GM19467 (cell line): ENCODE data around the gene CCDC34.

Experiments used
- ATAC-seq: cut with Tn5 transposase; IDR thresholded peaks from one replicate; pipeline ENCODE4 v1.9.1; 2021; ENCODE audit warnings: mild to moderate bottlenecking, moderate library complexity; ENCODE audit not compliant: unreplicated experiment

The CCDC34 gene, protein sequence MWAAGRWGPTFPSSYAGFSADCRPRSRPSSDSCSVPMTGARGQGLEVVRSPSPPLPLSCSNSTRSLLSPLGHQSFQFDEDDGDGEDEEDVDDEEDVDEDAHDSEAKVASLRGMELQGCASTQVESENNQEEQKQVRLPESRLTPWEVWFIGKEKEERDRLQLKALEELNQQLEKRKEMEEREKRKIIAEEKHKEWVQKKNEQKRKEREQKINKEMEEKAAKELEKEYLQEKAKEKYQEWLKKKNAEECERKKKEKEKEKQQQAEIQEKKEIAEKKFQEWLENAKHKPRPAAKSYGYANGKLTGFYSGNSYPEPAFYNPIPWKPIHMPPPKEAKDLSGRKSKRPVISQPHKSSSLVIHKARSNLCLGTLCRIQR

DNA sequence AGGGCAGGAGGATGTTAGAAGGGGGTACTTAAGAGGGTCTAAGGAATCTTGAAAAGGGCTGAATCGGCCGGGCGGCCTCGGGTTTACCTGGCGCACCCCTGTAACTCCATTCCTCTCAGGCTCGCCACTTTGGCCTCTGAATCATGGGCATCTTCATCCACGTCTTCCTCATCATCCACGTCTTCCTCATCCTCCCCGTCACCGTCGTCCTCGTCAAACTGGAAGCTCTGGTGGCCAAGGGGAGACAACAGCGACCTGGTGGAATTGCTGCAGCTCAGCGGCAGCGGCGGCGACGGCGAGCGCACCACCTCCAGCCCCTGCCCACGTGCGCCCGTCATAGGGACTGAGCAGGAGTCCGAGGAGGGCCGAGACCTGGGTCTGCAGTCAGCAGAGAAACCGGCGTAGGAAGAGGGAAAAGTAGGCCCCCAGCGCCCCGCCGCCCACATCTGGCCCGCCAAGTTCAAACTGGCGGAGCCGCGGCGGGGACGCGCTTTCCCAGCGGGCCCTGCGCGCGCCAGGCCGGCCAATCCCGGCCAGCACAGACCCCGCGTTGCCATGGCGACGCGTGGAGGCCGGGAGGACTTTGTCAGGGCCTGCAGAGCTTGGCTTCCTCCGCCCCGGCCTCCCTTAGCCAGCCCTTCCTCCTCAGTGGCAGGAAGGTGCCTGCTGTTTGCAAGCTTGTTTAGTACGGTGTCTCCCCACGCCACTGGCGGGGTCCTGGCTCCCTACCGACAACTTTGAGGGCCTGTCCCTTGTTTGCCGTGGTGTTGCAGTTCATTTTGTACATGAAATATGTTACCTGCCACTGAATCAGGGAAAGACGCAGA lies at the start of gene CCDC34:
TSS of gene CCDC34 (minus strand) at position 467 of the 827 bp plus-strand sequence. CDS start at position 446, 21 bp downstream.
- ATAC-seq = peak; percentile 100

DNA sequence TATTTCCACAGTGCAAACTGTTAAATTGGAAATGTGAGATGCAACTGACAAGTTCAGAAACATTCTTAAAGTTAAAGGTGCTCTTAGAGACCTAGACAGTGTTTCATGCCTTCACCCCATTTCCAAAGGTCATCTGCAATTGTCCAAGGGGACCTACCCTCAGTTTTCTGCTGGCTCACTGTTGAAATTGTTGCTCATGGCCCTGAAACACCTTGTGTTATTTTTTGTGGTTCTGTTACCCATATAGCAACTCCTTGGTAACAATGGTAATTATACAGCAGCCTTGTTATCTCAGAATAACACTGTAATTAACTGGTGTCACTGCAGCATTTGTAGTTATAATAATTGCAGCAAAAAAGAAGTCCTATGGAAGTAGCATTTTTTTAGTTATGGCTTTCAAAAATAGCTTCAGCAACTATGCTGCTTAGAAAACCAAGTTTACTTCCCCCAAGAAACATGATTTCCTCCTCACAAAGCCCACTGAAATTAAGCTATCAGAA lies 49.2 kb upstream of the CCDC34 start:
- ATAC-seq = no peak

DNA sequence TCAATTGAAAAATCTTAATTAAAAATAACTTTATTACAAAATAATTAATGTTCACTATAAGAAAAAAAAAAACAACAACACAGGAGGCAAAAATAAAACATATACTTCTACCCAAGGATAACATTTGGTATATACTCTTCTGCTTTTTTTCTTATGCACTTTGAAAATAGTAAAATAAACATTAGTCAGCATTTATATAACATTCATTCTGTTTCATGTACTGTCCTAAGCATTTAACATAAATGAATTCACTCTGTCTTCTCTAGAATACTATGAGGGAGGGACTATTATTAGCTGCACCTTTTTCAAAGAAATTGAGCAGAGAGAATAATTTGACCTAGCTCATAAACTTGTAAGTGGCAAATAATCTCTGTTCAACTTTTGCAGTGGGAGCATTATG lies 48.3 kb upstream of the CCDC34 start:
- ATAC-seq = no peak

DNA sequence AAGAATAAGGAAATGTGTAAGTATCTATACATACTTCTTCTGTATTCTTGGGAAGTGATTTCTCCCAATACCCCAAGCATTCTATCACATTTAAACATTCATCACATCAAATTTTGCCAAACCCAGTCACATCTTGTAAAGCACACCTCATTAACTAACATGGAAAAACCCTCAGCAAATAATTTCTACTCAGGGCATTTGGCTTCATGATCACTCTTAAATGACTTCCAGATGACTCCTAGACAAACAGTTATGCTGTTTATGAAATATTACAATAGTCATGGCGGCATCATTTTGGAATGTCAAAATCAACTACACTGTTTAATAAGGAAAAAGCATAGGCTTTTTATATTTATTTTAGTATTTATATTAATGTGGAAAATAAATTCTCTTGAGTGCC lies 47.3 kb upstream of the CCDC34 start:
- no peak for ATAC-seq

DNA sequence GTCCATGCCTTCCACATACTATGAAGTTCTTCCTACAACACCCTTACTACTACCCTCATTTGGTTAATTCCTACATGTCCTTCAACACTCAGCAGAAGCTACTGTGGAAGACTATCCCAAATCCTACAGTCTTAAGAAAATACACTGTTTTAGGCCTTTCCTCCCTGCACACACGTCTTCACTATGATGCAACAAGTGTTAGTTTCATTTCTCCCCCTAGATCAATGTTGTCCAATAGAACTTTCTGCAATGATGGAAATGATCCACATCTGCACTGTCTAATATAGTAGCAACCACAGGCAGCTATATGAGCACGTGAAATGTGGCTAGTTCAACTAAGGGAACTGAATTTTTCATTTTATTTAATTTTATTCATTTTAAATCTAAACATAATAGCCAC lies 46.7 kb upstream of the CCDC34 start:
- no peak for ATAC-seq

DNA sequence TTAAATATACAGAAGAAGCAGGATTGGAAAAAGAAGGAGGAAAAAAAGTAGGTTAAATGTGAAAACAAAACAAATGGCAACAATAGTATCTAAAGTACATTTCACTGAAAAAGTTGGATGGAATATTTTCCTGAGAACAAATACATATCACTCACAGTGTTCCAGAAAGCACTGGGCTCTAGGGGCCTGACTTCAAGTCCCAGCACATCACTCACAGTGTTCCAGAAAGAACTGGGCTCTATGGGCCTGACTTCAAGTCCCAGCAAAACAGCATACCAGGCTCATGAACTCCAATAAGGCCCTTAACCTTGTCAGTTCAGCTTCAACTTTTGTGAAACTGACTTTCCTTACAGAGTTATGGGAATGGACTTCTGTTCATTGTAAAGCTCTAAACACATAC lies 46.0 kb upstream of the CCDC34 start:
- ATAC-seq = no peak

DNA sequence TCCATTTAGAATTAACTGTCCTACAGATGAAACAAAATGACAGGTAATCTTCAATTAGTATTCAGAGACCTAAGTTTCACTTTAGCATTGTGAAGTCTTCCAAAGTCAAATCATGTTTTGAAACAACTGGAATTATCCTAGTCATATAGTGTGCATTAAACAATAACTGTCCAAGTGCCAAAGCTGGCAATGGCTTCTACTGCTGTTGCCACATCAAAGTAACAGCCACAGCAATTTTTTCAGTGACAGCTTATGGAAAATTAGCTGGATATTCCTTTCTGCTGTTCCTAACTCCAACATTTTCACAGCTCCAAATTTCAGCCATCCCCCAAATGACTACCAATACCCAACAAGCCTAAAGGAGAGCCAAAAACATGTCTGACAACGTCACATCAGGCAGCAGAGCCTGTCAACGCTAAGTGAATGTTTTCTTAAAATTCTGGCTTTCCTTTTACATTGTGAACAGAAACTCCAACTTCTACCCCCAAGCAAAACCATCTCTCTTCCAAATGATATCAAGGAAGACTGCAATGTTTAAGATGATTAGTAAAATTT lies 45.3 kb upstream of the CCDC34 start:
- no peak for ATAC-seq

DNA sequence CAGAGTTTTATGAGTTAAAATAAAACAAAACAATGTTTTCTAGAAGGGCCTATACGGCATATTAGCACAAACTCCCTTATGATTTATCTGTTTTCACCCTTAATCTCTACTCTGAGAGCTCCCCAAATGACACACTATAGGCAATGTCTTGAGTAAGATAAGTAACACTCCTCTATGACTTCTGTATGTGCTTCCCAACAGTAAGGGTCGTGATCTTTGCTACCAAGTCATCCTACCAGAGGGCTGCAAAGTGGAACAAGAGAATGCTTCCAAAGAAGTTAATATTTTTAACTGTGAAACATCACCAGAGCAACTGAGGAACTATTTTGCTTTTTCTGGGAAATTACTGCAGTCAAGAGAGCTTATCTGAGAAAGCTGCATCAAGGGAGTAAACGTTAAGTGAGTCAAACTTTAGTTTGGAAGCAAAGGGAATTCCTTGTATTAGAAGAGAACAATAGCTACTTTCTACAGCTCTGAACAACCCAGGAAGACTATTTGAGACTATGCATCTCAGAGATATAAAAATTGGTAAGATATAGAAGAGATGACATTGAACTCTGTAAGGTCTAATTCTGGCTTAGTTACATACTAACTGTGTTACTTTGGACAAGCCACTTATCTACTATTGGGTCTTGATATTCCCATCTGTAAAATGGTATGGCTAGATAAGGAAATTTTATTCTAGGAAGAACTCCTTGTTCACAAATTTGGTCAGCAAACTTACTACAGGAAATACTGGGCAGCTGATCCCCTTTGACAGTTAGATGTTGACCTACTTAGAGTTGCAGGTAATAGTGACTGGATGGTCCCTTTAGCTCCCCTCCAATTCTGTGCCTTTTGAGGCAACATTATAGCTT lies 43.7 kb upstream of the CCDC34 start:
- no peak for ATAC-seq

DNA sequence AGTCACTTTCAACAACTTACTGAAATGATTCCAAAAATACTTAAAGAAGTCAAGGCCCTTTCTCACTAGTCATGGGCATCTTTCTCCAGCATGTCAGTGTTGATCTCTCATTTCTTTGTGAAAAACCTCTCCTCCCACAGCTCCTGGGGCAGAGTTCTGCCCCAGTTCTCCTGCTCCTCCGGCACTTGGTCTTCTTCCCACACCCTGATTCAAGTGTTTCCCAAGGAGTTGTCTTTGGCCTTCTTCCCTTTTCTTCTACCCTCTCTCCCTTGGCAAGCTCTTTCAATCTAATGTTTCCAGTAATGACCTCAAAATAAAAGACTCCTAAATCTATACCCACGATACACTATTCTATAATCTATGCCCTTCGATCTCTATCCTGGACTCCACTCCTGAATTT lies 42.1 kb upstream of the CCDC34 start:
- ATAC-seq = no peak

DNA sequence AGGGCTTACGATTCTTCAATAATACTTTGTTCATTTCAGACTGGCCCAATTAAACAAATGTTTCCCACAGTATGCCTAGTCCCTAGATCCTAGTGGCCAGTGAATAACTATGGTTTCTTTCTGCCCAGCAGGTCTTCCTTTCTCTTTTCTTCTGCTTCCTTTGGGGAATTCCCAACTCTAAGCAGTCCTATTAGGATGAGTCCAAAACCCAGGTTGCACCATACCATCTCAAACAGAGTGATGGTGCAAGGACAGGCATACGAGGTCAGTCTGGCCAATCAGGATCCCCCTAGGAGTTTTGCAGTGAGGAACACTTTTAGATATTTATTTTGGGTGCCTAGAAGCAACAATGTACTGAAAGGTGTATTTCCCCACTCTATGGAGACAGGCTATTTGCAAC lies 41.4 kb upstream of the CCDC34 start:
- ATAC-seq = no peak

DNA sequence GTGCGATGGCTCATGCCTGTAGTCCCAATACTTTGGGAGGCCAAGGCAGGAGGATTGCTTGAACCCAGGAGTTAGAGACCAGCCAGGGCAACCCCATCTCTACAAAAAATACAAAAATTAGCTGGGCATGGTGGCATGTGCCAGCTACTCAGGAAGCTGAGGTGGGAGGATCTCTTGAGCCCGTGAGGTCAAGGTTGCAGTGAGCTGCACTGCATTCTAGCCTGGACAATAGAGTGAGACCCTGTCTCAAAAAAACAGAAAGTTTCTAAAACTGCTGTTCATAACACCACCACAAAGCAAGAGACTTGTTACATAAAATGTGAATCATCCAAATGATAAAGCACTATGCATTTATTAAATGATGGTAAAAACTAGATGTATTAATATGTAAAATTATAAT lies 40.2 kb upstream of the CCDC34 start:
- ATAC-seq = no peak

DNA sequence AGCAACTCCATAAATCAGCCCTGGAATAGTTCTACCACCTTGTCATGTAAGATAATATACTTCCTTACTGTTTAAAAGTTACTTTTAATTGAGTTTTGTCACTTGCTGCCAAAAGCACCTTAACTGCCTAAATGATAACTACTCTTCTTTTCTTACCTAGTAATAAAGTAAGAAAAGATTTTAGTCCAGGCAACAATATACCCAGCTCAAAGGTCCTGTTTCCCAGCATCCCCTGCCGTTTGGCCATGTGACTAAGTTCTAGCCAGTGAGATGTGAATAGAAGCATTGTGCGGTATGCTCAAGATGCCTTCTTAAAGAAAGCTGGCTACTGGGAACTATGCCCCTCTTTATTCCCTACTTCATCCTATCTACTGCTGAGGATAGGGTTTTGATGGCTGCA lies 39.4 kb upstream of the CCDC34 start:
- ATAC-seq = no peak

DNA sequence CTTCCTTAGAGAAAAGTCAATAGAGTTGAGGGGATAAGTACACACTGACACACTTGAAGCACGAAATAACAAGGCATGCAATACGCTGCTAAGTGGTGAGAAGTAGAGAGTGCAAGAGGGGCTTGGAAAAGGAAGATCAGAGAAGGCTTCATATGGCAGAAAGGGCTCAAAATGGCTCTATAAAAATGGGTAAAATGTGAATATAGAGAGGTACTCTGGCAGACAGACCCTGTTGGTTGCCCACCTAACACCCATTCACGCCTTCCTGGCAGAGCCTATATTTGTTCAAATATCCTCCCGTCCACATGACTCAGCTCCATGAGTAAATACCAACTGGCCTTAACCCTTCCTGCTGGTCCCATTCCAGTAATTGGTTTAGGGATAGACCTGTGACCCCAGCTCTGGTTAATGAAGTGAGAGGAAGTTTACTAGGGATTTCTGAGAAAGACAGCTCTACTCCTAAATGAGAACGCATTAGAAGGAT lies 38.9 kb upstream of the CCDC34 start:
- ATAC-seq = no peak

DNA sequence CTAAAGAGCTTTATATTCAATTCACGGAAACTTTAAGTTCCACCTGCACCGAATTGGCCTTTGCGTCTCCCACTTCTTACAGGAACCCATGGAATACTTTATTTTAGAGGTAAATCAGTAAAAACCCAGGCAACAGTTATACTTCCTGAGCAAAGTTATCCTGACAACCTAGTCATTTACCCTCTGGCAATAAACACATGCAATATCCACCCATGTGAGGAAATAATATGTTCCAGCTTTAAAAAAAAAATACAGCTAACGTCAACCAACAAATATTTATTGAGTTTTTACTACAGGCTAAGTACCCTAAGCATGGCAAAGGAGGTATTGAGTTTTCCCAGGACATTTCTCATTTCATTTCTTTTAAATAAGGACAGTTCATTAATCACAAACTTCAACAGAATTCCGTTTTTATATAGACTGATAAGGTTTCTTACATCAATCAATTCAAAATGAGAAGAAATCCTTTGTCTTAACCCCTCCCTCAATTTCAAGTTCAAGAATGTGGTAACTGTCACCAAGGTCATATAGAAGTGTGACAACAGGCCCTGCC lies 38.3 kb upstream of the CCDC34 start:
- ATAC-seq = no peak

DNA sequence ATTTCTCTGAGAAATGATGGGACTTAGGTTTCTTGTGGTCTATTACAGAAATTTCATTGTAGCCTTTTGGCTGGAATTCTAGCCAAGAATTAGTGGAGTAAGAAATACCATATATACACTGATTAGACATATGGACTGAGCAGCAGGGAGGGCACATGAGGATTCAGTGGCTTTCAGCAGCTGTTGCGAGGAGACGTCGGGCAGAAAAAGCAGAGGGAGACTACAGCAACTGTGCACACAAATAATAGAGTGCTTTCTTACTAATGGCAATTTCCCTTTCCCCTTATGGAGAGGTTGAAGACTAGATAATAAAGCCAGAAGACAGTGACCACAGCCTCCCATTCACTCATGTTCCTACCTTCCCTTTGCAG lies 35.4 kb upstream of the CCDC34 start:
- no peak for ATAC-seq

DNA sequence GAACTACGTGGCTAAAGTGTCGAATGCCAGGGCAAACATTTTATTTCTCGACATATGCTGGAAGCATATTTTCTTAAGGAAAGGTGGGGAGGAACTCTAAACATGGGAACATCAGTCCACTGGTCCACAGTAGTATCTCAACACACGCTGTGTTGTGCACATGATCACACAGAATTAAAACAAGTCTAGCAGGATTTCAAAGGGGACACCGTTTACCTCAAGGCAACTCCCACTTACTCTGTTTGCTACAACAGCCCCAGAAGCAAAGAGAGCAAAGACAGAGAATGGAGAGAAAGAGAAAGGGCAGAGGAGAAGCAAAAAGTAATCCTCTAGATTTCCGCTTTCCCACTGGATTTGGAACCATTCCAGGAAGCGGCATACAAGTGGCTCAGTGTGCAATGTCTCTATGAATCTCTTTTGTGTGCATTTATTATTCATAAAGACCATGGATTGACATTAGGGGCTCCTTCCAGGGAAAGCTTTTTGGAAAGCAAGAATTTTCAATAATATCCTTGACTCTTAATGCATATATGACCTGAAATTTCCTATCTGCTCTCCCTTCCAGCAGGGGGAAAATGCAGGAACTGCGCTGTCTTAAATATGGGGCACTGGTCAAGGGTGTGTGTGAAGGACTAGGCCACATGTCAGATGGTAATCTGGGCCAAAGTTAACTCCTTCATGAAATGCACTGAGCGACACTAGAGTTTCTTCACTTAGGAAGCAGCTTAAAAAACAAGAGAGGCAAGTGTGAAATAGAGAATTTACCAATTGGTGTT lies 34.8 kb upstream of the CCDC34 start:
- no peak for ATAC-seq

DNA sequence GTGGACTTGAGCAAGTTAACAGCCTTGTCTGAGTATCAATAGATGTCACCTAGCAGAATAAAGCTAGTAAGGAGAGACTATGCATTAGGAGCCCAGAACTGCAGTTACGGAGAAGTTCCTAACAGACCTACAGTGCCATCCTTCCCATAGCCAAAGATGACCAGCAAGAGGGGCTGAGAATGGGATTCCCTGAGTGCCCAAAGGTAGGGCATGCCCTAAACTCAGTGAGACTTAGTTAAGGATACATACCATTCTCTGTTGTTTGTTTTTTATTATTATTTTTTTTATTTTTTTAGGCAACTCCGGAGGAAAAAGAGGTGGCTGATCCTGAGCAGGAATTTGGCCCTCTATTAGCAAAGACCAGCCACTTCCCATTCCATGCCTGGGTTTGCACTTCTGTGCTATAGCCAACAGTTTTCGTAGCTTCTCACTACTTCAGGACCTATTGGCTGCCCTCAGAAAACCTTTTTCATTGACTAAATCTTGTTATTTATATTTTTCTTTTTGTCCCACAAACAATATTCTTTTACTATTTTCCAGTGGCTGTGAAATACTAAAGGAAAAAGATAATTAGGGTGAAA lies 33.3 kb upstream of the CCDC34 start:
- ATAC-seq = no peak

DNA sequence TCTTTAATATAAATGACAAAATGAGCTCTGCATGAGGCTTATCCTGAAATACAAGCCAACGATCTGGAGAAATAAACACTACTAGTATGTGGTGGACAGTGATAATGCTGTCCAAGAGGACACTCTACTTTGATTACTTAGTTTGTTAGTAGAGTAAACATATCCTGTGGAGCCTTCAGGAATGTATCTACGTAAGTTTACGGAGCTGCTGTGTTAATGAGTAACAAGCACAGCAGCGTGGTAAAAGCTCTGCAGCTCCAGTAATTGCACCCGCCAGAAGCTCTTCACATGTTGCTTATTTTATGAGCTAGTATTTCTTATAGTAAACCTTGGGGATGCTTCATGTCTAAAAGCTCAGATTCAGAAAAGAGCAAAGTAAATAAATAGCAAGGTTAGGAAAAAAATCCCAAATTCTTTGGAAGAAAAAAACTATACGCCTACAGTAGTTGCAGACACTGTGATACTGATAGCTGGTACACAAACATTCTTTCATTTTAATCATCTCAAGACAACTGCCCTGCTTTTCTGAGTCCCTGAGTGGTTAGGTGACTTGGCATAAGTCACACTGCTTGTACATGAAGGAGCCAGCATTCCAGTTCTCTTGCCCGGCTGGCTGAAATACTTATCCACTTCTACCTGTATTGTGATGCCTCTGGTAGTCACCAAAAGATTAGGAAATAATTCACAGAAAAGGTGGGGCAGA lies 32.7 kb upstream of the CCDC34 start:
- no peak for ATAC-seq

DNA sequence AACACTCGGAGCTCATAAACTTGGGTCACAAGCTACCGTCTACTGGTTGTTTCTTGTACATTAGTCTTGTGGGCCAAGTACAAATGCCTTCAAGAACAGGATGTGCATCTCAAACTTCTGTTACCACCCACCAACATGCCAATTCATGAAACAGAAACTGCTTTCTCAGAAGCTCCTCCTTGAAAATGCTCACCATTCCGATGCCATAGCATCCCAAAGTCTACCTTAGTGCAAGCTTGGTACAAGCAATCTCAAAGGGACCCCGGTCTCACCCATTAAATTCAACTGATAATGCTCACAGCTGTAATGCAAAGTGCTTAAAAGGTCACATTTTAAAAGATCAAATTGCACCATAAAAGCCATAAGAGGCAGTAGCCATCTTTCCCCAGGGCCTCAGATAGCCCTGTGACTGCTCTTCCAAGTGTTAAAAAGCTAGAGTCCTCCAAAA lies 31.8 kb upstream of the CCDC34 start:
- ATAC-seq = no peak
